ENCODE measurements around the gene ZNF292. TPM values are rescaled to one million over a fixed set of nuclear protein-coding genes. Genes with fewer than 3 reads are reported as not detected.
"Not testable (repeated sequence)": the region's sequence is repeated elsewhere in the genome, so short reads cannot be mapped to it uniquely, and the experiment has no call there.

ZNF292 gene
- total RNA-seq, 4 donors from 2014 or later, result 16.5 to 38.9 (median 17.3) TPM

- Histone ChIP-seq H3K27ac (peak overlapping the region; percentile 84 to 94 (median 90)), H3K4me3 (peak overlapping the region; percentile 47 to 70 (median 62)), H3K27me3 (no peaks in the 10 kb centered on the region), H3K4me1 (peaks cover 6 to 44% (median 11%) of the 10 kb centered on the region in 3 donors), H3K9me3 (no peaks in the 10 kb centered on the region), H3K36me3 (no peaks in the 10 kb centered on the region)
- intact Hi-C loops (cut with DNase I), result no loop called here
- TF ChIP-seq CTCF (IDR thresholded peaks at IDR 0.05) (no peak), POLR2A (IDR thresholded peaks at IDR 0.05) (peak in 2 of 4 donors; percentile 29 to 63)
- no peak for DNase-seq
- 0% methylated on average over 1 of the region's 71 CpGs; no CpG with 5 or more reads in 1 of the 2 donors for WGBS, 2 donors
Measured at GRCh38 chr6:87151781-87152525, 3.4 kb upstream of the ZNF292 start.

- WGBS, 2 donors, result 11 to 52% methylated on average over 11 to 12 of the region's 22 CpGs
- Histone ChIP-seq H3K9me3 (no peaks in the 10 kb centered on the region), H3K36me3 (no peaks in the 10 kb centered on the region), H3K4me1 (peaks cover 10 to 50% (median 17%) of the 10 kb centered on the region in 3 donors), H3K27me3 (no peaks in the 10 kb centered on the region), H3K4me3 (peak overlapping the region; percentile 47 to 70 (median 62)), H3K27ac (peak overlapping the region; percentile 84 to 94 (median 90))
- no peak for DNase-seq
- intact Hi-C loops (cut with DNase I), result no loop called here
- no peak for TF ChIP-seq POLR2A (IDR thresholded peaks at IDR 0.05)
- no peak for TF ChIP-seq CTCF (IDR thresholded peaks at IDR 0.05)
Measured at GRCh38 chr6:87152526-87152955, 2.8 kb upstream of the ZNF292 start.

GRCh38 chr6:87154641-87154992 lies 748 bp upstream of the ZNF292 start:
- TF ChIP-seq CTCF (IDR thresholded peaks at IDR 0.05) (no peak), POLR2A (IDR thresholded peaks at IDR 0.05) (no peak)
- peak overlapping the region; percentile 96 to 100 (median 99) for H3K4me3 ChIP-seq
- intact Hi-C loops (cut with DNase I), result no loop called here
- peaks cover 12 to 70% (median 20%) of the 10 kb centered on the region in 3 donors for H3K4me1 ChIP-seq
- H3K36me3 ChIP-seq, result peaks cover 0 to 12% (median 0%) of the 10 kb centered on the region in 3 donors
- H3K27me3 ChIP-seq, result no peaks in the 10 kb centered on the region
- H3K9me3 ChIP-seq, result no peaks in the 10 kb centered on the region
- peak overlapping the region; percentile 93 to 98 (median 94) for H3K27ac ChIP-seq
- WGBS, 2 donors, result 0 to 2% methylated on average over 6 of the region's 6 CpGs
- DNase-seq, result no peak

GRCh38 chr6:87155842-87156815 lies 764 bp downstream of the ZNF292 start:
- DNase-seq, result no peak
- 0% methylated on average over 30 to 40 of the region's 43 CpGs for WGBS, 2 donors
- H3K4me3 ChIP-seq, result peak overlapping the region; percentile 96 to 100 (median 99)
- no peaks in the 10 kb centered on the region for H3K9me3 ChIP-seq
- peaks cover 0 to 13% (median 0%) of the 10 kb centered on the region in 3 donors for H3K36me3 ChIP-seq
- no peak for TF ChIP-seq CTCF (IDR thresholded peaks at IDR 0.05)
- no peak for TF ChIP-seq POLR2A (IDR thresholded peaks at IDR 0.05)
- H3K27me3 ChIP-seq, result no peaks in the 10 kb centered on the region
- intact Hi-C loops (cut with DNase I), result no loop called here
- peaks cover 12 to 85% (median 20%) of the 10 kb centered on the region in 3 donors for H3K4me1 ChIP-seq
- H3K27ac ChIP-seq, result peak overlapping the region; percentile 93 to 98 (median 94)

- Histone ChIP-seq H3K4me1 (peaks cover 20 to 86% (median 23%) of the 10 kb centered on the region in 3 donors), H3K27ac (peak overlapping the region in 1 of 4 donors; percentile 94), H3K36me3 (peaks cover 0 to 13% (median 0%) of the 10 kb centered on the region in 3 donors)
- H3K4me3 ChIP-seq; H3K9me3 ChIP-seq; H3K27me3 ChIP-seq; DNase-seq; intact Hi-C loops (cut with DNase I): not testable (repeated sequence)
- 79 to 80% methylated on average over 8 to 10 of the region's 10 CpGs for WGBS, 2 donors
Measured at GRCh38 chr6:87157596-87157995, 2.2 kb downstream of the ZNF292 start.

All from esophagus squamous epithelium (tissue), 5 donors.